ENCODE results near the gene ENHO.

The ENHO gene

GRCh38 chr9:34555936-34556525 is 33.2 kb upstream of the ENHO start:
- no peak for TF ChIP-seq CTCF (IDR thresholded peaks at IDR 0.05)
- no peak overlapping the region for H3K27ac ChIP-seq
- DNase-seq (ENCODE audit: low spot score) = no peak
- H3K4me3 ChIP-seq = no peak overlapping the region

- H3K27ac ChIP-seq = no peak overlapping the region
- TF ChIP-seq CTCF (IDR thresholded peaks at IDR 0.05) = no peak
- H3K4me3 ChIP-seq = no peak overlapping the region
- DNase-seq (ENCODE audit: low spot score) = no peak
Observed at GRCh38 chr9:34555500-34555899, 32.7 kb upstream of the ENHO start.

GRCh38 chr9:34555002-34555348 is 32.2 kb upstream of the ENHO start:
- no peak for TF ChIP-seq CTCF (IDR thresholded peaks at IDR 0.05)
- DNase-seq (ENCODE audit: low spot score) = no peak

GRCh38 chr9:34554211-34555001 is 31.6 kb upstream of the ENHO start:
- no peak overlapping the region for H3K27ac ChIP-seq
- TF ChIP-seq CTCF (IDR thresholded peaks at IDR 0.05) = no peak
- no peak overlapping the region for H3K4me3 ChIP-seq
- no peak for DNase-seq (ENCODE audit: low spot score)

More at GRCh38 chr9:34555002-34555348, 32.2 kb upstream of the ENHO start:
- Histone ChIP-seq H3K4me3 (no peak overlapping the region), H3K27ac (no peak overlapping the region)

- no peak overlapping the region for H3K4me3 ChIP-seq
- no peak for TF ChIP-seq CTCF (IDR thresholded peaks at IDR 0.05)
- no peak overlapping the region for H3K27ac ChIP-seq
- no peak for DNase-seq (ENCODE audit: low spot score)
Observed at GRCh38 chr9:34553511-34554021, 30.8 kb upstream of the ENHO start.

- TF ChIP-seq CTCF (IDR thresholded peaks at IDR 0.05) = no peak
- Histone ChIP-seq H3K4me3 (no peak overlapping the region), H3K27ac (no peak overlapping the region)
- DNase-seq (ENCODE audit: low spot score) = no peak
Observed at GRCh38 chr9:34552986-34553385, 30.2 kb upstream of the ENHO start.

GRCh38 chr9:34552606-34552981 is 29.8 kb upstream of the ENHO start:
- DNase-seq (ENCODE audit: low spot score) = no peak
- TF ChIP-seq CTCF (IDR thresholded peaks at IDR 0.05) = no peak

More at GRCh38 chr9:34552606-34552981, 29.8 kb upstream of the ENHO start:
- H3K27ac ChIP-seq = no peak overlapping the region
- no peak overlapping the region for H3K4me3 ChIP-seq

All from coronary artery (tissue), 2 donors.